Caco-2 (cell line): Measurements from ENCODE around the gene RBL2. TPM values are rescaled to one million over a fixed set of nuclear protein-coding genes. Genes with fewer than 3 reads are reported as not detected.
A peak's percentile ranks its signal among the peaks of the same experiment; 100 is the strongest.
"Not testable (repeated sequence)": the region's sequence is repeated elsewhere in the genome, so short reads cannot be mapped to it uniquely, and the experiment has no call there.

Experiments
- BruUV-seq: library from RNA; stranded (reverse); fragments of 400-500 nt; replicated peaks from 2 replicates; lab custom pipeline; 2021; lab: Mats Ljungman, UMichigan
- CTCF ChIA-PET: fragments of 300-600 bp; sonication (Branson Sonifier 250); formaldehyde crosslinking; loops from one replicate; lab custom pipeline; 2022; ENCODE audit warnings: antibody characterized with exemption; lab: Charles Lee
- POLR2A ChIA-PET: fragments of 300-600 bp; sonication (Branson Sonifier 250); formaldehyde crosslinking; loops from one replicate; lab custom pipeline; 2022; ENCODE audit warnings: antibody characterized with exemption; lab: Charles Lee
- DNase-seq, 2 experiments: peaks; one replicate each; pipeline versions ENCODE4 v3.0.0 to v3.0.0-alpha.2; 2020 to 2022
- H3K27me3 ChIP-seq: replicated peaks from 2 replicates; pipeline ENCODE4 v1.6.0; 2011; ENCODE audit warnings: low read length; ENCODE audit not compliant: control insufficient read depth, insufficient read depth
- H3K36me3 ChIP-seq: 2 replicates; pipeline ENCODE4 v1.5.1; 2011; ENCODE audit warnings: low read length; ENCODE audit not compliant: control insufficient read depth, insufficient read depth
- H3K4me1 ChIP-seq: fragments of 250-450 bp; sonication (Bioruptor Pico); 2 replicates; pipeline ENCODE4 v1.5.1; 2020; ENCODE audit warnings: mild to moderate bottlenecking
- H3K4me3 ChIP-seq: 2 replicates; pipeline ENCODE4 v1.5.1; 2011; ENCODE audit warnings: low read depth, mild to moderate bottlenecking, control low read depth, low read length
- H3K9me3 ChIP-seq: fragments of 250-450 bp; sonication (Bioruptor Pico); 2 replicates; pipeline ENCODE4 v1.5.1; 2020; ENCODE audit warnings: mild to moderate bottlenecking, moderate library complexity
- H3K27ac Mint-ChIP-seq: one replicate; pipeline ENCODE4 v1.8.0; 2022; ENCODE audit warnings: mixed read lengths; ENCODE audit not compliant: unreplicated experiment
- H3K27me3 Mint-ChIP-seq: one replicate; pipeline ENCODE4 v1.8.0; 2022; ENCODE audit warnings: mixed read lengths; ENCODE audit not compliant: insufficient read depth, unreplicated experiment
- H3K36me3 Mint-ChIP-seq: one replicate; pipeline ENCODE4 v1.8.0; 2022; ENCODE audit warnings: mild to moderate bottlenecking, mixed read lengths; ENCODE audit not compliant: insufficient read depth, unreplicated experiment
- H3K4me1 Mint-ChIP-seq: one replicate; pipeline ENCODE4 v1.8.0; 2022; ENCODE audit warnings: low read depth, mixed read lengths; ENCODE audit not compliant: unreplicated experiment
- H3K4me3 Mint-ChIP-seq: one replicate; pipeline ENCODE4 v1.8.0; 2022; ENCODE audit warnings: mild to moderate bottlenecking, moderate library complexity, mixed read lengths; ENCODE audit not compliant: unreplicated experiment
- H3K9me3 Mint-ChIP-seq: one replicate; pipeline ENCODE4 v1.8.0; 2022; ENCODE audit warnings: mixed read lengths; ENCODE audit not compliant: unreplicated experiment
- intact Hi-C: fragments of 100-400 bp; cut with micrococcal nuclease; formaldehyde crosslinking; loops from one replicate; pipeline ENCODE4 v1.10.0; 2022; ENCODE audit not compliant: unreplicated experiment
- total RNA-seq: library from RNA; stranded (reverse); gene quantifications from 2 replicates; pipeline ENCODE4 v1.2.3, GENCODE V29; 2022
- TF ChIP-seq, protein P1 (sequence below), 2 experiments: fragments of 200-600 bp in 1 of 2; IDR thresholded peaks; 1 replicate in 1 of 2; 2 replicates in 1 of 2; pipeline versions ENCODE4 v1.5.1 to v1.8.0; 2011 to 2022; ENCODE audit warnings: antibody characterized with exemption in 1 of 2, control low read depth in 1 of 2, inconsistent platforms in 1 of 2, low read depth in 1 of 2, low read length in 1 of 2, mild to moderate bottlenecking in 1 of 2, moderate library complexity in 1 of 2; ENCODE audit not compliant: insufficient read depth in 1 of 2, severe bottlenecking in 1 of 2, unreplicated experiment in 1 of 2

RBL2 gene
- total RNA-seq, 1 experiment from 2014 or later = 55.3 TPM

DNA sequence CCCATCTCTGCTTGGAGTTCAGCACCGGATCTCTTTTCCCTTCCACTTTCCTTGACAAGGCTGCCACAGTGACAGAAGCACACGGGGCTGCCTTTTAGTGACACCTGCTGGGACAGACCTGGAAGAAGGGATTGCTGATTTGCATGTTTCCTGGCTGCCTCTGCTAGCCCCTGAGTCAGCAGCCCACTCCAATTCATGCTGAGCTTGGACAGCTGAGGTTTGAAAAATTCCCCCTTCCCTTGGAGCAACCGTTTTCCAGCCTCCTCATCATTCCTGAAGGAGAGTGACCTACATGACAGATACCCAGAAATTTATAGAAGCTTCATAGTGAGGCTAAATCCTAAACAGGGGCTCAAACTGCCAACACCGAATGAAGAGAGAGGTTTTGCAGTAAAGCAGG lies 18.8 kb upstream of the RBL2 start:
- Histone ChIP-seq H3K4me1 (no peaks in the 10 kb centered on the region), H3K36me3 (no peaks in the 10 kb centered on the region), H3K9me3 (no peaks in the 10 kb centered on the region), H3K27me3 (no peaks in the 10 kb centered on the region), H3K4me3 (no peak overlapping the region)
- ChIA-PET POLR2A (no interaction called here), CTCF (interaction anchor here (1.1 kb wide), 1 partner anchor 132 kb away, joined by 3 read pairs; no protein-coding TSS in a partner anchor)
- peak; percentile 53 to 59 for DNase-seq
- Mint-ChIP-seq H3K36me3 (no peaks in the 10 kb centered on the region), H3K9me3 (peaks cover 9% of the 10 kb centered on the region), H3K4me3 (no peak overlapping the region), H3K27ac (no peak overlapping the region), H3K4me1 (no peaks in the 10 kb centered on the region), H3K27me3 (no peaks in the 10 kb centered on the region)
- intact Hi-C loops = loop anchor here (2.0 kb wide), 1 partner anchor 149 kb away; no protein-coding TSS in a partner anchor
- no TSS peak for BruUV-seq
- TF ChIP-seq, protein P1, sequence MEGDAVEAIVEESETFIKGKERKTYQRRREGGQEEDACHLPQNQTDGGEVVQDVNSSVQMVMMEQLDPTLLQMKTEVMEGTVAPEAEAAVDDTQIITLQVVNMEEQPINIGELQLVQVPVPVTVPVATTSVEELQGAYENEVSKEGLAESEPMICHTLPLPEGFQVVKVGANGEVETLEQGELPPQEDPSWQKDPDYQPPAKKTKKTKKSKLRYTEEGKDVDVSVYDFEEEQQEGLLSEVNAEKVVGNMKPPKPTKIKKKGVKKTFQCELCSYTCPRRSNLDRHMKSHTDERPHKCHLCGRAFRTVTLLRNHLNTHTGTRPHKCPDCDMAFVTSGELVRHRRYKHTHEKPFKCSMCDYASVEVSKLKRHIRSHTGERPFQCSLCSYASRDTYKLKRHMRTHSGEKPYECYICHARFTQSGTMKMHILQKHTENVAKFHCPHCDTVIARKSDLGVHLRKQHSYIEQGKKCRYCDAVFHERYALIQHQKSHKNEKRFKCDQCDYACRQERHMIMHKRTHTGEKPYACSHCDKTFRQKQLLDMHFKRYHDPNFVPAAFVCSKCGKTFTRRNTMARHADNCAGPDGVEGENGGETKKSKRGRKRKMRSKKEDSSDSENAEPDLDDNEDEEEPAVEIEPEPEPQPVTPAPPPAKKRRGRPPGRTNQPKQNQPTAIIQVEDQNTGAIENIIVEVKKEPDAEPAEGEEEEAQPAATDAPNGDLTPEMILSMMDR (IDR thresholded peaks at IDR 0.05; ENCODE audit: insufficient read depth in 1 of 2, low read depth in 1 of 2, low read length in 1 of 2, severe bottlenecking in 1 of 2, unreplicated experiment in 1 of 2) = peak; percentile 47 to 60

DNA sequence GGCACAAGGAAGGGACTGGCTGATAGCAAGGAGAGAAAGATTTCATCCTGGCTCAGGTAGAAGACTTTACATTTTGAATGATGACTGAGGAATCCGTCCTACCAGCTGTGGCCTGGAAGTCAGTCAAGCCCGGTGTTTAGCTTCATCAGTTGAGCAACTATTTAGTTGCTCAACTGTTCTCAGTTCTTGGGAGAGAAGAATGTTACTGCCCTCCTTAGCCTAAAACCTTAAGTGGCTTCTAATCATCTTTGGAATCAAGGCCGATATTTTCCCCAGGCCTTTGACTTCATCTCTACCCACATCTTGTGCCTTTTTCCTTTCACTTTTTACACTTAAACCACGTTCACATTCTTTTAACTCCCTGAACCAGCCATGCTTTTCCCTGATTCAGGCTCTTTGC lies 17.3 kb upstream of the RBL2 start:
- TF ChIP-seq, protein P1 (IDR thresholded peaks at IDR 0.05; ENCODE audit: insufficient read depth in 1 of 2, low read depth in 1 of 2, low read length in 1 of 2, severe bottlenecking in 1 of 2, unreplicated experiment in 1 of 2) = no peak
- CTCF ChIA-PET = no interaction called here
- intact Hi-C loops = no loop called here
- H3K36me3 ChIP-seq = no peaks in the 10 kb centered on the region
- no peak overlapping the region for H3K4me3 ChIP-seq
- H3K27me3 Mint-ChIP-seq = no peaks in the 10 kb centered on the region
- POLR2A ChIA-PET = interaction anchor here (0.5 kb wide), 1 partner anchor 89 kb away, joined by 4 read pairs; no protein-coding TSS in a partner anchor
- no peaks in the 10 kb centered on the region for H3K36me3 Mint-ChIP-seq
- H3K9me3 Mint-ChIP-seq = peaks cover under 1% of the 10 kb centered on the region
- H3K9me3 ChIP-seq = peaks cover 10% of the 10 kb centered on the region
- no peak overlapping the region for H3K27ac Mint-ChIP-seq
- no TSS peak for BruUV-seq
- no peak overlapping the region for H3K4me3 Mint-ChIP-seq
- no peaks in the 10 kb centered on the region for H3K27me3 ChIP-seq
- H3K4me1 Mint-ChIP-seq = no peaks in the 10 kb centered on the region
- DNase-seq = no peak
- H3K4me1 ChIP-seq = no peaks in the 10 kb centered on the region

DNA sequence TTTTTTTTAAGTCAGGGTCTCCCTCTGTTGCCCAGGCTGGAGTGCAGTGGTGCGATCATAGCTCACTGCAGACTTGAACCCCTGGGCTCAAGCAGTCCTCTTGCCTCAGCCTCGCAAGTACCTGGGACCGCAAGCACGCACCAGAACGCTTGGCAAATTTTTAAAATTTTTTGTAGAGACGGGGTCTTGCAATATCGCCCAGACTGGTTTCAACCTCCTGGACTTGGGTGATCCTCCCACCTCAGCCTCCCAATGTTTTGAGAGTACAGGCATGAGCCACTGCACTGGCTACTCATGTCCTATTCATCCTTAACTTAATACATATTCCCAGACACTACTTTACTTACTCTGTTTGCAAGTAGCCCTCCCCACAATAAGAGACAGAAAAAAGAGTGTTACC lies 16.3 kb upstream of the RBL2 start:
- intact Hi-C loops = no loop called here
- no peak overlapping the region for H3K4me3 Mint-ChIP-seq
- H3K9me3 Mint-ChIP-seq = no peaks in the 10 kb centered on the region
- Histone ChIP-seq H3K27me3 (no peaks in the 10 kb centered on the region), H3K36me3 (no peaks in the 10 kb centered on the region), H3K9me3 (peaks cover 14% of the 10 kb centered on the region), H3K4me1 (no peaks in the 10 kb centered on the region), H3K4me3 (no peak overlapping the region)
- no peaks in the 10 kb centered on the region for H3K4me1 Mint-ChIP-seq
- no TSS peak for BruUV-seq
- no peak overlapping the region for H3K27ac Mint-ChIP-seq
- CTCF ChIA-PET = no interaction called here
- TF ChIP-seq, protein P1 (IDR thresholded peaks at IDR 0.05; ENCODE audit: insufficient read depth in 1 of 2, low read depth in 1 of 2, low read length in 1 of 2, severe bottlenecking in 1 of 2, unreplicated experiment in 1 of 2) = no peak
- POLR2A ChIA-PET = no interaction called here
- DNase-seq = no peak
- H3K27me3 Mint-ChIP-seq = no peaks in the 10 kb centered on the region
- no peaks in the 10 kb centered on the region for H3K36me3 Mint-ChIP-seq

DNA sequence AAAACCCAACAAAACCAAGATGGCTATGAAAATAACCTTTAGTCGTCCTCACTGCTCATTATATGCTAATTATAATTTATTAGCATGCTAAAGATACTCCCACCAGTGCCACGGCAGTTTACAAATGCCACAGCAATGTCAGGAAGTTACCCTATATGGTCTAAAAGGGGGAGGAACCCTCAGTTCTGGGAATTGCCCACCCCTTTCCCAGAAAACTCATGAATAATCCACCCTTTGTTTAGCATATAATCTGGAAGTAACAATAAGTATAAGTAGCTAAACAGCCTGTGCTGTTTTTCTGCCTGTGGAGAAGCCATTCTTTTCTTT lies 14.9 kb upstream of the RBL2 start:
- H3K27me3 Mint-ChIP-seq, intact Hi-C loops, BruUV-seq, H3K27ac Mint-ChIP-seq, H3K36me3 ChIP-seq, POLR2A ChIA-PET, H3K4me3 ChIP-seq, H3K9me3 Mint-ChIP-seq, H3K4me1 ChIP-seq, DNase-seq, H3K4me3 Mint-ChIP-seq, H3K27me3 ChIP-seq, H3K36me3 Mint-ChIP-seq, H3K4me1 Mint-ChIP-seq, CTCF ChIA-PET: not testable (repeated sequence)
- peaks cover 26% of the 10 kb centered on the region for H3K9me3 ChIP-seq
